CD4-positive, alpha-beta memory T cell (primary cell): ENCODE measurements around the gene SYTL3. TPM values are rescaled to one million over a fixed set of nuclear protein-coding genes. Genes with fewer than 3 reads are reported as not detected.

Source experiments
- CTCF ChIA-PET: fragments of 350-600 bp; sonication (Branson Sonifier 250); formaldehyde crosslinking; loops from one replicate; lab custom pipeline; 2021; ENCODE audit warnings: inconsistent platforms; ENCODE audit not compliant: partially characterized antibody; lab: Charles Lee
- POLR2A ChIA-PET: fragments of 350-600 bp; sonication (Branson Sonifier 250); formaldehyde crosslinking; loops from one replicate; lab custom pipeline; 2021; ENCODE audit not compliant: partially characterized antibody; lab: Charles Lee
- DNase-seq, 5 donors: peaks; one replicate each; pipeline versions ENCODE4 v3.0.0 to v3.0.0-alpha.2; 2020 to 2022; ENCODE audit warnings: mixed read lengths in 1 of 5
- H3K27ac ChIP-seq: one replicate; pipeline ENCODE4 v1.7.0; 2013; ENCODE audit warnings: low read depth, low read length
- H3K27me3 ChIP-seq: 2 replicates; pipeline ENCODE4 v1.7.0; 2013; ENCODE audit warnings: mild to moderate bottlenecking, low read length, moderate library complexity; ENCODE audit not compliant: insufficient read depth
- H3K36me3 ChIP-seq: 2 replicates; pipeline ENCODE4 v1.7.0; 2013; ENCODE audit warnings: mild to moderate bottlenecking, low read length, moderate library complexity; ENCODE audit not compliant: insufficient read depth
- H3K4me1 ChIP-seq: 2 replicates; pipeline ENCODE4 v1.7.0; 2013; ENCODE audit warnings: mild to moderate bottlenecking, low read length, moderate library complexity; ENCODE audit not compliant: insufficient read depth
- H3K4me3 ChIP-seq, 2 donors: one replicate each; pipeline ENCODE4 v1.7.0; 2013; ENCODE audit warnings: low read length in 2 of 2, mild to moderate bottlenecking in 1 of 2
- H3K9me3 ChIP-seq, 2 donors: one replicate each; pipeline ENCODE4 v1.7.0; 2013; ENCODE audit warnings: low read length in 2 of 2, control low read depth in 1 of 2; ENCODE audit not compliant: control insufficient read depth in 1 of 2
- H3K27ac Mint-ChIP-seq, 7 donors: one replicate each; pipeline ENCODE4 v1.8.0; 2020 to 2021; ENCODE audit warnings: mixed read lengths in 7 of 7, mild to moderate bottlenecking in 6 of 7, inconsistent platforms in 3 of 7, moderate library complexity in 3 of 7
- H3K27me3 Mint-ChIP-seq, 2 donors: one replicate each; pipeline ENCODE4 v1.8.0; 2020 to 2021; ENCODE audit warnings: mixed read lengths in 2 of 2
- H3K36me3 Mint-ChIP-seq, 2 donors: one replicate each; pipeline ENCODE4 v1.8.0; 2020 to 2021; ENCODE audit warnings: mixed read lengths in 2 of 2, inconsistent platforms in 1 of 2, mild to moderate bottlenecking in 1 of 2
- H3K4me1 Mint-ChIP-seq, 4 donors: one replicate each; pipeline ENCODE4 v1.8.0; 2020 to 2021; ENCODE audit warnings: mixed read lengths in 4 of 4, mild to moderate bottlenecking in 1 of 4
- H3K4me3 Mint-ChIP-seq, 8 donors: one replicate each; pipeline ENCODE4 v1.8.0; 2020 to 2021; ENCODE audit warnings: mixed read lengths in 8 of 8, mild to moderate bottlenecking in 7 of 8, moderate library complexity in 6 of 8, inconsistent platforms in 3 of 8
- H3K9me3 Mint-ChIP-seq, 8 donors: one replicate each; pipeline ENCODE4 v1.8.0; 2020 to 2021; ENCODE audit warnings: mixed read lengths in 8 of 8, mild to moderate bottlenecking in 5 of 8, inconsistent platforms in 3 of 8, moderate library complexity in 1 of 8
- intact Hi-C: fragments of 100-400 bp; cut with micrococcal nuclease; formaldehyde crosslinking; loops from one replicate; pipeline ENCODE4 v1.15.1; 2023
- polyA plus RNA-seq, 2 donors: library from polyadenylated mRNA; unstranded; fragments of 300-500 nt; fragmentation: Illumina TruSeq; gene quantifications; one replicate each; pipeline ENCODE4 v1.2.3, GENCODE V29; 2021
- total RNA-seq, 2 experiments: library from RNA; stranded (reverse); gene quantifications; one replicate each; pipeline ENCODE4 v1.2.3, GENCODE V29; 2021

Gene SYTL3
- total and polyA plus RNA-seq, 4 experiments from 2014 or later, result 11.9 to 24.3 (median 17.8) TPM

GRCh38 chr6:158718461-158719046 is 68.7 kb downstream of the SYTL3 start:
- no peak for DNase-seq
- ChIA-PET CTCF (interaction anchor here (0.9 to 2.1 kb wide), 10 partner anchors 9 to 255 kb away, joined by 3 to 5 read pairs (median 4); no protein-coding TSS in a partner anchor), POLR2A (interaction anchor here (0.7 to 1.8 kb wide), 6 partner anchors 10 to 240 kb away, joined by 3 to 4 read pairs (median 4); no protein-coding TSS in a partner anchor)
- H3K27me3 Mint-ChIP-seq, result no peaks in the 10 kb centered on the region
- Histone ChIP-seq H3K27ac (peak overlapping the region; percentile 25), H3K27me3 (no peaks in the 10 kb centered on the region), H3K4me1 (peaks cover 62% of the 10 kb centered on the region), H3K9me3 (no peaks in the 10 kb centered on the region), H3K36me3 (no peaks in the 10 kb centered on the region), H3K4me3 (no peak overlapping the region)
- H3K27ac Mint-ChIP-seq, result peak overlapping the region; percentile 53 to 95 (median 91)
- no peaks in the 10 kb centered on the region for H3K9me3 Mint-ChIP-seq
- peaks cover 14 to 39% of the 10 kb centered on the region in 2 donors for H3K36me3 Mint-ChIP-seq
- H3K4me3 Mint-ChIP-seq, result peak overlapping the region in 2 of 8 donors; percentile 80 to 82
- peaks cover 37 to 75% (median 53%) of the 10 kb centered on the region in 4 donors for H3K4me1 Mint-ChIP-seq
- intact Hi-C loops, result loop anchor here (5.0 kb wide), 1 partner anchor 74 kb away; no protein-coding TSS in a partner anchor

GRCh38 chr6:158722176-158722729 is 72.4 kb downstream of the SYTL3 start:
- Mint-ChIP-seq H3K36me3 (peaks cover 23 to 39% of the 10 kb centered on the region in 2 donors), H3K27ac (peak overlapping the region in 2 of 7 donors; percentile 46 to 47), H3K4me3 (peak overlapping the region in 2 of 8 donors; percentile 10 to 20), H3K4me1 (peaks cover 28 to 64% (median 41%) of the 10 kb centered on the region in 4 donors), H3K27me3 (no peaks in the 10 kb centered on the region), H3K9me3 (no peaks in the 10 kb centered on the region)
- Histone ChIP-seq H3K9me3 (no peaks in the 10 kb centered on the region), H3K27ac (no peak overlapping the region), H3K4me1 (peaks cover 47% of the 10 kb centered on the region), H3K36me3 (peaks cover 5% of the 10 kb centered on the region), H3K27me3 (no peaks in the 10 kb centered on the region), H3K4me3 (no peak overlapping the region)
- DNase-seq, result no peak
- intact Hi-C loops, result no loop called here
- ChIA-PET POLR2A (no interaction called here), CTCF (interaction anchor here (1.1 to 1.4 kb wide), 4 partner anchors 25 to 509 kb away, joined by 3 read pairs; no protein-coding TSS in a partner anchor)

GRCh38 chr6:158725704-158726103 is 75.8 kb downstream of the SYTL3 start:
- Histone ChIP-seq H3K27me3 (no peaks in the 10 kb centered on the region), H3K36me3 (peaks cover 5% of the 10 kb centered on the region), H3K9me3 (no peaks in the 10 kb centered on the region), H3K4me1 (peaks cover 14% of the 10 kb centered on the region), H3K27ac (no peak overlapping the region), H3K4me3 (no peak overlapping the region)
- intact Hi-C loops, result no loop called here
- Mint-ChIP-seq H3K4me1 (peaks cover 8 to 31% (median 13%) of the 10 kb centered on the region in 4 donors), H3K36me3 (peaks cover 43 to 46% of the 10 kb centered on the region in 2 donors), H3K9me3 (no peaks in the 10 kb centered on the region), H3K27ac (peak overlapping the region in 1 of 7 donors; percentile 50), H3K4me3 (no peak overlapping the region), H3K27me3 (no peaks in the 10 kb centered on the region)
- DNase-seq, result no peak
- POLR2A ChIA-PET, result no interaction called here
- CTCF ChIA-PET, result no interaction called here

- Histone ChIP-seq H3K36me3 (peaks cover 4% of the 10 kb centered on the region), H3K27ac (no peak overlapping the region), H3K4me3 (no peak overlapping the region), H3K4me1 (no peaks in the 10 kb centered on the region), H3K9me3 (no peaks in the 10 kb centered on the region), H3K27me3 (no peaks in the 10 kb centered on the region)
- POLR2A ChIA-PET, result no interaction called here
- H3K9me3 Mint-ChIP-seq, result peaks cover 0 to 11% (median 6%) of the 10 kb centered on the region in 8 donors
- CTCF ChIA-PET, result interaction anchor here (1.0 kb wide), 1 partner anchor 380 kb away, joined by 3 read pairs; no protein-coding TSS in a partner anchor
- no peaks in the 10 kb centered on the region for H3K27me3 Mint-ChIP-seq
- DNase-seq, result no peak
- H3K4me1 Mint-ChIP-seq, result peaks cover 0 to 15% (median 3%) of the 10 kb centered on the region in 4 donors
- intact Hi-C loops, result no loop called here
- no peak overlapping the region for H3K4me3 Mint-ChIP-seq
- H3K27ac Mint-ChIP-seq, result peak overlapping the region in 1 of 7 donors; percentile 15
- peaks cover 59 to 64% of the 10 kb centered on the region in 2 donors for H3K36me3 Mint-ChIP-seq
These were observed 80.2 kb downstream of the SYTL3 start for GRCh38 chr6:158729906-158730540.

- H3K27ac ChIP-seq, result no peak overlapping the region
- no peaks in the 10 kb centered on the region for H3K4me1 ChIP-seq
- peaks cover 0 to 11% (median 6%) of the 10 kb centered on the region in 8 donors for H3K9me3 Mint-ChIP-seq
- H3K4me3 Mint-ChIP-seq, result no peak overlapping the region
- no peaks in the 10 kb centered on the region for H3K27me3 Mint-ChIP-seq
- intact Hi-C loops, result no loop called here
- H3K27ac Mint-ChIP-seq, result peak overlapping the region in 1 of 7 donors; percentile 15
- peaks cover 57 to 62% of the 10 kb centered on the region in 2 donors for H3K36me3 Mint-ChIP-seq
- H3K9me3 ChIP-seq, result no peaks in the 10 kb centered on the region
- peaks cover 4% of the 10 kb centered on the region for H3K36me3 ChIP-seq
- no peaks in the 10 kb centered on the region for H3K27me3 ChIP-seq
- CTCF ChIA-PET, result interaction anchor here (1.0 kb wide), 1 partner anchor 379 kb away, joined by 3 read pairs; no protein-coding TSS in a partner anchor
- no peak overlapping the region for H3K4me3 ChIP-seq
- peaks cover 0 to 12% (median 4%) of the 10 kb centered on the region in 4 donors for H3K4me1 Mint-ChIP-seq
- POLR2A ChIA-PET, result interaction anchor here (0.6 kb wide), 1 partner anchor 14 kb away, joined by 3 read pairs; no protein-coding TSS in a partner anchor
- no peak for DNase-seq
These were observed 80.7 kb downstream of the SYTL3 start for GRCh38 chr6:158730541-158730907.

GRCh38 chr6:158735009-158735408 is 85.2 kb downstream of the SYTL3 start:
- H3K4me3 ChIP-seq, result no peak overlapping the region
- ChIA-PET POLR2A (no interaction called here), CTCF (interaction anchor here (0.7 kb wide), 2 partner anchors 16 to 28 kb away, joined by 3 to 4 read pairs; no protein-coding TSS in a partner anchor)
- intact Hi-C loops, result no loop called here
- no peaks in the 10 kb centered on the region for H3K9me3 ChIP-seq
- no peak for DNase-seq
- peak overlapping the region in 1 of 8 donors; percentile 29 for H3K4me3 Mint-ChIP-seq
- H3K27me3 Mint-ChIP-seq, result no peaks in the 10 kb centered on the region
- peak overlapping the region in 5 of 7 donors; percentile 10 to 63 (median 23) for H3K27ac Mint-ChIP-seq
- peaks cover 3 to 26% (median 18%) of the 10 kb centered on the region in 8 donors for H3K9me3 Mint-ChIP-seq
- no peaks in the 10 kb centered on the region for H3K4me1 ChIP-seq
- H3K36me3 ChIP-seq, result peaks cover 4% of the 10 kb centered on the region
- no peaks in the 10 kb centered on the region for H3K27me3 ChIP-seq
- peaks cover 0 to 7% (median 4%) of the 10 kb centered on the region in 4 donors for H3K4me1 Mint-ChIP-seq
- H3K36me3 Mint-ChIP-seq, result peaks cover 70 to 74% of the 10 kb centered on the region in 2 donors
- H3K27ac ChIP-seq, result no peak overlapping the region
